ENCODE data around the gene ACOT11. TPM values are rescaled to one million over a fixed set of nuclear protein-coding genes. Genes with fewer than 3 reads are reported as not detected.

ACOT11 gene
- total RNA-seq, 2 donors from 2014 or later: 3.9 to 6.3 TPM

GRCh38 chr1:54542120-54542961 lies 5.7 kb upstream of the ACOT11 start:
- Histone ChIP-seq H3K27ac (peak overlapping the region in 3 of 4 donors; percentile 62 to 76 (median 62)), H3K4me1 (peaks cover 16% of the 10 kb centered on the region), H3K36me3 (replicated peaks in 1 of 2; ENCODE audit: insufficient read depth in 1 of 2, low read depth in 2 of 2) (no peaks in the 10 kb centered on the region), H3K9me3 (no peaks in the 10 kb centered on the region), H3K4me3 (peak overlapping the region in 1 of 2 donors; percentile 31), H3K27me3 (no peaks in the 10 kb centered on the region)
- 5 to 34% methylated on average over 11 to 58 of the region's 61 CpGs for WGBS, 2 donors
- intact Hi-C loops (cut with DNase I): no loop called here
- ATAC-seq: peak; percentile 78
- TF ChIP-seq POLR2A (IDR thresholded peaks at IDR 0.05): peak in 2 of 3 donors; percentile 36 to 44
- TF ChIP-seq CTCF (IDR thresholded peaks at IDR 0.05): peak in 3 of 7 experiments; percentile 3 to 16 (median 14)
- DNase-seq: peak; percentile 56 to 76 (median 69)

DNA sequence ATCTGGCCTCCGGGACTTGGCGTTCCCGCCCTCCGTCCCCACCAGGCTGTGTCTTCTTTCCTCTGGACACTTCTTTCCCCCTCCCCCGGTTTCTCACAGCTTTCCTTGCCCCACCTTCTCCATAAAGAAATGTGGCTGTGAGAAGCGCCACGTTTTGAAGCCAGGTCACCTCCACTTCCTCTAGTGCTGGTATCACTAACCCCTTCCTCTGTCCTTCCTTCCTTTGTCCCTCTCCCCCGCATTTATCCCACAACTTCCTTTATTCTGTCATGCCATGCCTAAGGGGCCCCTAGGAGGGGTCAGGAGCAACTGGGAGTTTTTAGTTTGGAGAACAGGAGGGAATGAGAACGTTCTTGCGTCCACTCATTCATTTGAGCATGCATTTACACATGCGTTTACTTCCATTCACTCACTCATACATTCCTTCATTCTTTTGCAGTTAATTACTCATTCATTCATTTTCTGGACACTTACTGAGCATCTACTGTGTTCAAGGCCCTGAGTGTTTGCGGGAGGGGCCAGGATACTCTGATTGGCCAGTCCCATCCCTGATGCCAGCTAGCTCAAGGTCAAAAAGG lies 5.0 kb upstream of the ACOT11 start:
- H3K9me3 ChIP-seq: no peaks in the 10 kb centered on the region
- ATAC-seq (no peak), DNase-seq (no peak)
- H3K27ac ChIP-seq: peak overlapping the region in 3 of 4 donors; percentile 62 to 76 (median 62)
- H3K4me1 ChIP-seq: peaks cover 16% of the 10 kb centered on the region
- WGBS, 2 donors: 60 to 82% methylated on average over 12 of the region's 12 CpGs
- H3K4me3 ChIP-seq: no peak overlapping the region
- TF ChIP-seq CTCF (IDR thresholded peaks at IDR 0.05) (no peak), POLR2A (IDR thresholded peaks at IDR 0.05) (no peak)
- intact Hi-C loops (cut with DNase I): no loop called here
- no peaks in the 10 kb centered on the region for H3K36me3 ChIP-seq (replicated peaks in 1 of 2; ENCODE audit: insufficient read depth in 1 of 2, low read depth in 2 of 2)
- H3K27me3 ChIP-seq: no peaks in the 10 kb centered on the region

GRCh38 chr1:54543729-54544496 lies 4.1 kb upstream of the ACOT11 start:
- WGBS, 2 donors: 81 to 85% methylated on average over 13 of the region's 13 CpGs
- Histone ChIP-seq H3K4me3 (no peak overlapping the region), H3K9me3 (no peaks in the 10 kb centered on the region), H3K36me3 (replicated peaks in 1 of 2; ENCODE audit: insufficient read depth in 1 of 2, low read depth in 2 of 2) (no peaks in the 10 kb centered on the region), H3K27me3 (no peaks in the 10 kb centered on the region), H3K27ac (no peak overlapping the region), H3K4me1 (peaks cover 16% of the 10 kb centered on the region)
- intact Hi-C loops (cut with DNase I): no loop called here
- TF ChIP-seq CTCF (IDR thresholded peaks at IDR 0.05): no peak
- no peak for TF ChIP-seq POLR2A (IDR thresholded peaks at IDR 0.05)
- DNase-seq (no peak), ATAC-seq (no peak)

- no peak for DNase-seq
- no peak overlapping the region for H3K27ac ChIP-seq
- intact Hi-C loops (cut with DNase I): no loop called here
- 86% methylated on average over 10 to 11 of the region's 11 CpGs for WGBS, 2 donors
- H3K9me3 ChIP-seq: no peaks in the 10 kb centered on the region
- TF ChIP-seq POLR2A (IDR thresholded peaks at IDR 0.05) (no peak), CTCF (IDR thresholded peaks at IDR 0.05) (no peak)
- H3K36me3 ChIP-seq (replicated peaks in 1 of 2; ENCODE audit: insufficient read depth in 1 of 2, low read depth in 2 of 2): no peaks in the 10 kb centered on the region
- no peak for ATAC-seq
- no peaks in the 10 kb centered on the region for H3K27me3 ChIP-seq
- H3K4me1 ChIP-seq: peaks cover 16% of the 10 kb centered on the region
- H3K4me3 ChIP-seq: no peak overlapping the region
Observed at GRCh38 chr1:54545916-54546635, 2.0 kb upstream of the ACOT11 start.
